Lung (tissue), 12 donors: ENCODE results near the gene WDHD1. TPM values are rescaled to one million over a fixed set of nuclear protein-coding genes. Genes with fewer than 3 reads are reported as not detected.
"Not testable (repeated sequence)": the region's sequence is repeated elsewhere in the genome, so short reads cannot be mapped to it uniquely, and the experiment has no call there.

Experiments used
- ATAC-seq: fragments of 200-7000 bp; cut with Tn5 transposase; one replicate; pipeline ENCODE4 v1.9.1; 2020; ENCODE audit warnings: moderate number of reproducible peaks; ENCODE audit not compliant: insufficient read depth, low FRiP score
- DNase-seq, 3 donors: peaks; one replicate each; pipeline ENCODE4 v3.0.0-alpha.2; 2013 to 2017
- H3K27ac ChIP-seq, 2 donors: one replicate each; pipeline ENCODE4 v1.5.1; 2013; ENCODE audit warnings: mild to moderate bottlenecking in 2 of 2, moderate library complexity in 2 of 2, control low read depth in 1 of 2, inconsistent platforms in 1 of 2, low read depth in 1 of 2, low read length in 1 of 2
- H3K27me3 ChIP-seq, 3 donors: one replicate each; pipeline ENCODE4 v1.5.1; 2013; ENCODE audit warnings: low read length in 2 of 3; ENCODE audit not compliant: control insufficient read depth in 3 of 3, insufficient read depth in 3 of 3
- H3K36me3 ChIP-seq, 4 donors: one replicate each; pipeline ENCODE4 v1.5.1; 2013; ENCODE audit warnings: low read length in 4 of 4, mild to moderate bottlenecking in 1 of 4, moderate library complexity in 1 of 4; ENCODE audit not compliant: control insufficient read depth in 4 of 4, insufficient read depth in 4 of 4
- H3K4me1 ChIP-seq, 5 donors: one replicate each; pipeline ENCODE4 v1.5.1; 2013; ENCODE audit warnings: low read length in 5 of 5, mild to moderate bottlenecking in 2 of 5, moderate library complexity in 1 of 5; ENCODE audit not compliant: control insufficient read depth in 5 of 5, insufficient read depth in 5 of 5
- H3K4me3 ChIP-seq: one replicate; pipeline ENCODE4 v1.5.1; 2013; ENCODE audit warnings: mild to moderate bottlenecking, control low read depth, moderate library complexity
- H3K9ac ChIP-seq, 2 donors: one replicate each; pipeline ENCODE4 v1.5.1; 2013; ENCODE audit warnings: low read length in 2 of 2, control low read depth in 1 of 2; ENCODE audit not compliant: insufficient read depth in 1 of 2
- H3K9me3 ChIP-seq, 4 donors: one replicate each; pipeline ENCODE4 v1.5.1; 2013; ENCODE audit warnings: low read length in 3 of 4, mild to moderate bottlenecking in 1 of 4, moderate library complexity in 1 of 4; ENCODE audit not compliant: control insufficient read depth in 4 of 4, insufficient read depth in 3 of 4
- WGBS, 2 donors: extraction: QIAGEN DNeasy Blood & Tissue Kit; methylation state at CpG; one replicate each; pipeline ENCODE4 v1.1.7; 2013; 5-methylcytosine and 5-hydroxymethylcytosine counted together
- polyA plus RNA-seq, 2 donors: library from polyadenylated mRNA; stranded (reverse); fragments of 200-250 nt; gene quantifications; one replicate each; pipeline ENCODE4 v1.2.1, GENCODE V29; 2013
- total RNA-seq, 2 donors: library from RNA; depleted of rRNA in 1 of 2; stranded (reverse); fragments of >200 nt in 1 of 2; gene quantifications; one replicate each; pipeline ENCODE4 v1.2.1, GENCODE V29; 2014 to 2021
- TF ChIP-seq, protein P1 (sequence below): IDR thresholded peaks from 2 replicates; pipeline ENCODE4 v1.5.1; 2012; ENCODE audit warnings: mild to moderate bottlenecking; ENCODE audit errors: control extremely low read depth, extremely low read depth
- donor health status: control.
- donor health status: control.
- donor health status: Bipolar disorder and iron deficiency.
- donor health status: healthy.
- donor health status: DM: yes; HTN: yes; CAD: no.

The WDHD1 gene
- total and polyA plus RNA-seq, 4 donors = 1.9 to 7.1 (median 4.1) TPM

- Histone ChIP-seq H3K36me3 (peaks cover 4 to 12% (median 6%) of the 10 kb centered on the region in 4 donors), H3K27ac (no peak overlapping the region), H3K9ac (peak overlapping the region in 1 of 2 donors; percentile 13), H3K4me3 (no peak overlapping the region), H3K27me3 (no peaks in the 10 kb centered on the region), H3K9me3 (no peaks in the 10 kb centered on the region), H3K4me1 (no peaks in the 10 kb centered on the region)
- TF ChIP-seq, protein P1, sequence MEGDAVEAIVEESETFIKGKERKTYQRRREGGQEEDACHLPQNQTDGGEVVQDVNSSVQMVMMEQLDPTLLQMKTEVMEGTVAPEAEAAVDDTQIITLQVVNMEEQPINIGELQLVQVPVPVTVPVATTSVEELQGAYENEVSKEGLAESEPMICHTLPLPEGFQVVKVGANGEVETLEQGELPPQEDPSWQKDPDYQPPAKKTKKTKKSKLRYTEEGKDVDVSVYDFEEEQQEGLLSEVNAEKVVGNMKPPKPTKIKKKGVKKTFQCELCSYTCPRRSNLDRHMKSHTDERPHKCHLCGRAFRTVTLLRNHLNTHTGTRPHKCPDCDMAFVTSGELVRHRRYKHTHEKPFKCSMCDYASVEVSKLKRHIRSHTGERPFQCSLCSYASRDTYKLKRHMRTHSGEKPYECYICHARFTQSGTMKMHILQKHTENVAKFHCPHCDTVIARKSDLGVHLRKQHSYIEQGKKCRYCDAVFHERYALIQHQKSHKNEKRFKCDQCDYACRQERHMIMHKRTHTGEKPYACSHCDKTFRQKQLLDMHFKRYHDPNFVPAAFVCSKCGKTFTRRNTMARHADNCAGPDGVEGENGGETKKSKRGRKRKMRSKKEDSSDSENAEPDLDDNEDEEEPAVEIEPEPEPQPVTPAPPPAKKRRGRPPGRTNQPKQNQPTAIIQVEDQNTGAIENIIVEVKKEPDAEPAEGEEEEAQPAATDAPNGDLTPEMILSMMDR = no peak
- ATAC-seq = no peak
- DNase-seq = no peak
These were observed 18.2 kb upstream of the WDHD1 start for GRCh38 chr14:55045087-55045486.

- H3K4me3 ChIP-seq = no peak overlapping the region
- no peaks in the 10 kb centered on the region for H3K4me1 ChIP-seq
- H3K27me3 ChIP-seq = no peaks in the 10 kb centered on the region
- DNase-seq (no peak), ATAC-seq (no peak)
- WGBS, 2 donors = 90 to 93% methylated on average over 5 of the region's 5 CpGs
- H3K9ac ChIP-seq = no peak overlapping the region
- H3K27ac ChIP-seq = no peak overlapping the region
- H3K36me3 ChIP-seq = peaks cover 4 to 12% (median 7%) of the 10 kb centered on the region in 4 donors
- no peaks in the 10 kb centered on the region for H3K9me3 ChIP-seq
- TF ChIP-seq, protein P1 = no peak
These were observed 16.6 kb upstream of the WDHD1 start for GRCh38 chr14:55043528-55043927.

DNA sequence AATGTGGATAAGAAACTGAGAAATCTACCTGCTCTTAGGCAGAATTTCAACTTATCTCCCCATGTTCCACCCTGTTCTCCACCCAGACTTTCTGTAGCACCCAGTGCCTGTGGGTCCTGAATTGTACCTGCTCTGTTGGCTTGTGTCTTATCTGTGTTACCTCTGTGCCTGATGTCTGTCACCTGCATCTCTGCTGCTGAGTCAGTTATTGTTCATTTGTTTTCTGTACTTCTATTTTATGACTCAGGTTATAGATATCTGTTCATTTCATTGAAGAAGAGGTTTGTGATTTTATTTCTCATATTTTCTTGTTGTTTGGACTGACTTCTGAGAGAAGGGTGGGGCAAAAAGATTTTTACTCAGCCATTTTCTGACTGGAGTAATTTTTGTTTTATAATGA, 11.8 kb upstream of the WDHD1 start:
- TF ChIP-seq, protein P1 = no peak
- ATAC-seq = no peak
- Histone ChIP-seq H3K36me3 (peaks cover 3 to 11% (median 6%) of the 10 kb centered on the region in 4 donors), H3K27ac (no peak overlapping the region), H3K27me3 (no peaks in the 10 kb centered on the region), H3K4me1 (no peaks in the 10 kb centered on the region), H3K4me3 (no peak overlapping the region), H3K9ac (no peak overlapping the region), H3K9me3 (no peaks in the 10 kb centered on the region)
- no peak for DNase-seq

GRCh38 chr14:55037995-55038394, 11.1 kb upstream of the WDHD1 start:
- not testable (repeated sequence) for H3K27me3 ChIP-seq, H3K9ac ChIP-seq, H3K4me3 ChIP-seq, H3K27ac ChIP-seq, H3K36me3 ChIP-seq, H3K9me3 ChIP-seq, H3K4me1 ChIP-seq, DNase-seq, ATAC-seq
